ENCODE data around the gene AKNAD1. TPM values are rescaled to one million over a fixed set of nuclear protein-coding genes. Genes with fewer than 3 reads are reported as not detected.

AKNAD1 gene
- total RNA-seq, 1 experiment from 2014 or later = 7.2 TPM

- POLR2A ChIA-PET = interaction anchor here (0.7 to 8.2 kb wide), 13 partner anchors 15 to 184 kb away, joined by 3 to 276 read pairs (median 6); no protein-coding TSS in a partner anchor
- Mint-ChIP-seq H3K27ac (ENCODE audit: low read depth, unreplicated experiment) (peak overlapping the region; percentile 96), H3K4me3 (ENCODE audit: unreplicated experiment) (peak overlapping the region; percentile 96), H3K4me1 (ENCODE audit: insufficient read depth, unreplicated experiment) (peaks cover 26% of the 10 kb centered on the region), H3K9me3 (ENCODE audit: unreplicated experiment) (no peaks in the 10 kb centered on the region), H3K36me3 (ENCODE audit: insufficient read depth, unreplicated experiment) (peaks cover 11% of the 10 kb centered on the region), H3K27me3 (ENCODE audit: insufficient read depth, unreplicated experiment) (no peaks in the 10 kb centered on the region)
- no TSS peak for BruUV-seq (replicated peaks)
- no peak for TF ChIP-seq CTCF (IDR thresholded peaks at IDR 0.05; ENCODE audit: unreplicated experiment)
- CTCF ChIA-PET = interaction anchor here (0.9 to 5.5 kb wide), 2 partner anchors 32 to 49 kb away, joined by 4 to 65 read pairs; no protein-coding TSS in a partner anchor
- DNase-seq (ENCODE audit: unreplicated experiment) = no peak
- intact Hi-C loops (cut with micrococcal nuclease) = loop anchor here (1.0 to 2.0 kb wide), 2 partner anchors 15 to 50 kb away; no protein-coding TSS in a partner anchor
Measured at GRCh38 chr1:108878160-108878469, 21.2 kb upstream of the AKNAD1 start.

- CTCF ChIA-PET = interaction anchor here (0.8 to 5.5 kb wide), 5 partner anchors 14 to 49 kb away, joined by 3 to 65 read pairs (median 4); no protein-coding TSS in a partner anchor
- intact Hi-C loops (cut with micrococcal nuclease) = loop anchor here (1.0 to 2.0 kb wide), 2 partner anchors 15 to 49 kb away; no protein-coding TSS in a partner anchor
- TSS peak; percentile 45 for BruUV-seq (replicated peaks)
- POLR2A ChIA-PET = interaction anchor here (0.7 to 8.2 kb wide), 20 partner anchors 13 to 184 kb away, joined by 3 to 276 read pairs (median 6); no protein-coding TSS in a partner anchor
- DNase-seq (ENCODE audit: unreplicated experiment) = peak; percentile 48
- no peaks in the 10 kb centered on the region for H3K9me3 Mint-ChIP-seq (ENCODE audit: unreplicated experiment)
- H3K27me3 Mint-ChIP-seq (ENCODE audit: insufficient read depth, unreplicated experiment) = no peaks in the 10 kb centered on the region
- TF ChIP-seq CTCF (IDR thresholded peaks at IDR 0.05; ENCODE audit: unreplicated experiment) = no peak
- H3K4me3 Mint-ChIP-seq (ENCODE audit: unreplicated experiment) = peak overlapping the region; percentile 96
- H3K4me1 Mint-ChIP-seq (ENCODE audit: insufficient read depth, unreplicated experiment) = peaks cover 21% of the 10 kb centered on the region
- H3K36me3 Mint-ChIP-seq (ENCODE audit: insufficient read depth, unreplicated experiment) = peaks cover 10% of the 10 kb centered on the region
- peak overlapping the region; percentile 96 for H3K27ac Mint-ChIP-seq (ENCODE audit: low read depth, unreplicated experiment)
Measured at GRCh38 chr1:108877348-108878159, 20.7 kb upstream of the AKNAD1 start.

GRCh38 chr1:108871050-108871724 is 14.3 kb upstream of the AKNAD1 start:
- peaks cover 11% of the 10 kb centered on the region for H3K36me3 Mint-ChIP-seq (ENCODE audit: insufficient read depth, unreplicated experiment)
- H3K4me1 Mint-ChIP-seq (ENCODE audit: insufficient read depth, unreplicated experiment) = no peaks in the 10 kb centered on the region
- no peak overlapping the region for H3K27ac Mint-ChIP-seq (ENCODE audit: low read depth, unreplicated experiment)
- H3K9me3 Mint-ChIP-seq (ENCODE audit: unreplicated experiment) = no peaks in the 10 kb centered on the region
- no TSS peak for BruUV-seq (replicated peaks)
- no peak for TF ChIP-seq CTCF (IDR thresholded peaks at IDR 0.05; ENCODE audit: unreplicated experiment)
- H3K4me3 Mint-ChIP-seq (ENCODE audit: unreplicated experiment) = no peak overlapping the region
- ChIA-PET POLR2A (interaction anchor here (0.9 to 2.5 kb wide), 5 partner anchors 13 to 92 kb away, joined by 3 to 10 read pairs (median 6); no protein-coding TSS in a partner anchor), CTCF (interaction anchor here (1.1 to 1.3 kb wide), 2 partner anchors 24 to 41 kb away, joined by 4 read pairs; no protein-coding TSS in a partner anchor)
- intact Hi-C loops (cut with micrococcal nuclease) = no loop called here
- DNase-seq (ENCODE audit: unreplicated experiment) = no peak
- H3K27me3 Mint-ChIP-seq (ENCODE audit: insufficient read depth, unreplicated experiment) = no peaks in the 10 kb centered on the region
